Measurements from ENCODE around the gene C6orf15. TPM values are rescaled to one million over a fixed set of nuclear protein-coding genes. Genes with fewer than 3 reads are reported as not detected.

The C6orf15 gene
- total RNA-seq, 1 experiment from 2014 or later, result not detected

DNA sequence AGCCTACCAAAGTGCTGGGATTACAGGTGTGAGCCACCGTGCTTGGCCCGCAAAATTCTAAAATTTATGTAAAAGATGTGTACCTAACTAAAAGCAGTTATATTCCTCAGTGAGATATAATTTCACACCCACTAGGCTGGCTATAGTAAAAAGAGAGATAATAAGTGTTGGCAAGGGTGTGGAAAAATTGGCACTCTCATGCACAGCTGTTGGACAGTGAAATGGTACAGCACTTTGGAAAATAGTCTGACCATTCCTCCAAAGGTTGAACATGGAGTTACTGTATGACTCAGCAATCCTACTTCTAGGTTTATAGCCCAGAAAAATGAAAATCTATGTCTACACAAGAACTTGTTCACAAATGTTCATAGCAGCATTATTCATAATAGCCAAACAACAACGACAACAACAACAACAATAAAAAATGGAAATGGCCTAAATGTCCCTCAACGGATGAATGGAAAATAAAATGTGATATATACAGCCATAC lies 13.9 kb downstream of the C6orf15 start:
- H3K36me3 ChIP-seq (ENCODE audit: control insufficient read depth in 1 of 2, insufficient read depth in 2 of 2, low read length in 2 of 2), result no peaks in the 10 kb centered on the region
- intact Hi-C loops (cut with micrococcal nuclease), result no loop called here
- TF ChIP-seq SP1 (IDR thresholded peaks at IDR 0.05; ENCODE audit: low read depth), result no peak
- no peak for TF ChIP-seq ZNF274 (IDR thresholded peaks at IDR 0.05; ENCODE audit: low read depth, low read length)
- no peak for TF ChIP-seq EZH2phosphoT487 (IDR thresholded peaks at IDR 0.05; ENCODE audit: borderline replicate concordance)
- TF ChIP-seq, protein P1, sequence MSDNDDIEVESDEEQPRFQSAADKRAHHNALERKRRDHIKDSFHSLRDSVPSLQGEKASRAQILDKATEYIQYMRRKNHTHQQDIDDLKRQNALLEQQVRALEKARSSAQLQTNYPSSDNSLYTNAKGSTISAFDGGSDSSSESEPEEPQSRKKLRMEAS (IDR thresholded peaks at IDR 0.05), result no peak
- no peak for TF ChIP-seq SRF (IDR thresholded peaks at IDR 0.05; ENCODE audit: low read depth)
- no peak for TF ChIP-seq JUND (IDR thresholded peaks at IDR 0.05)
- no peak for TF ChIP-seq POLR2A (IDR thresholded peaks at IDR 0.05; ENCODE audit: borderline replicate concordance, extremely low read depth, insufficient read depth, insufficient read length)
- no peak for TF ChIP-seq ZFX (IDR thresholded peaks at IDR 0.05)
- TF ChIP-seq EZH2 (IDR thresholded peaks at IDR 0.05), result no peak
- TF ChIP-seq, protein P2, sequence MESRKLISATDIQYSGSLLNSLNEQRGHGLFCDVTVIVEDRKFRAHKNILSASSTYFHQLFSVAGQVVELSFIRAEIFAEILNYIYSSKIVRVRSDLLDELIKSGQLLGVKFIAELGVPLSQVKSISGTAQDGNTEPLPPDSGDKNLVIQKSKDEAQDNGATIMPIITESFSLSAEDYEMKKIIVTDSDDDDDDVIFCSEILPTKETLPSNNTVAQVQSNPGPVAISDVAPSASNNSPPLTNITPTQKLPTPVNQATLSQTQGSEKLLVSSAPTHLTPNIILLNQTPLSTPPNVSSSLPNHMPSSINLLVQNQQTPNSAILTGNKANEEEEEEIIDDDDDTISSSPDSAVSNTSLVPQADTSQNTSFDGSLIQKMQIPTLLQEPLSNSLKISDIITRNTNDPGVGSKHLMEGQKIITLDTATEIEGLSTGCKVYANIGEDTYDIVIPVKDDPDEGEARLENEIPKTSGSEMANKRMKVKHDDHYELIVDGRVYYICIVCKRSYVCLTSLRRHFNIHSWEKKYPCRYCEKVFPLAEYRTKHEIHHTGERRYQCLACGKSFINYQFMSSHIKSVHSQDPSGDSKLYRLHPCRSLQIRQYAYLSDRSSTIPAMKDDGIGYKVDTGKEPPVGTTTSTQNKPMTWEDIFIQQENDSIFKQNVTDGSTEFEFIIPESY (IDR thresholded peaks at IDR 0.05; ENCODE audit: extremely low read depth, insufficient replicate concordance, low read length), result no peak
- TF ChIP-seq, protein P3, sequence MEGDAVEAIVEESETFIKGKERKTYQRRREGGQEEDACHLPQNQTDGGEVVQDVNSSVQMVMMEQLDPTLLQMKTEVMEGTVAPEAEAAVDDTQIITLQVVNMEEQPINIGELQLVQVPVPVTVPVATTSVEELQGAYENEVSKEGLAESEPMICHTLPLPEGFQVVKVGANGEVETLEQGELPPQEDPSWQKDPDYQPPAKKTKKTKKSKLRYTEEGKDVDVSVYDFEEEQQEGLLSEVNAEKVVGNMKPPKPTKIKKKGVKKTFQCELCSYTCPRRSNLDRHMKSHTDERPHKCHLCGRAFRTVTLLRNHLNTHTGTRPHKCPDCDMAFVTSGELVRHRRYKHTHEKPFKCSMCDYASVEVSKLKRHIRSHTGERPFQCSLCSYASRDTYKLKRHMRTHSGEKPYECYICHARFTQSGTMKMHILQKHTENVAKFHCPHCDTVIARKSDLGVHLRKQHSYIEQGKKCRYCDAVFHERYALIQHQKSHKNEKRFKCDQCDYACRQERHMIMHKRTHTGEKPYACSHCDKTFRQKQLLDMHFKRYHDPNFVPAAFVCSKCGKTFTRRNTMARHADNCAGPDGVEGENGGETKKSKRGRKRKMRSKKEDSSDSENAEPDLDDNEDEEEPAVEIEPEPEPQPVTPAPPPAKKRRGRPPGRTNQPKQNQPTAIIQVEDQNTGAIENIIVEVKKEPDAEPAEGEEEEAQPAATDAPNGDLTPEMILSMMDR (IDR thresholded peaks at IDR 0.05 in 2 of 3, conservative IDR thresholded peaks at IDR 0.05 in 1 of 3; ENCODE audit: borderline replicate concordance in 1 of 3, insufficient read depth in 1 of 3, low read depth in 2 of 3, low read length in 2 of 3), result no peak
- no peak for TF ChIP-seq RAD21 (IDR thresholded peaks at IDR 0.05; ENCODE audit: low read depth)
- TF ChIP-seq CEBPB (IDR thresholded peaks at IDR 0.05; ENCODE audit: low read depth), result no peak
- no peak for TF ChIP-seq TCF7L2 (IDR thresholded peaks at IDR 0.05; ENCODE audit: borderline replicate concordance, extremely low read depth, insufficient read depth, insufficient read length)
- no peak for TF ChIP-seq POLR2AphosphoS5 (IDR thresholded peaks at IDR 0.05; ENCODE audit: low read depth, low read length)
- no peak for TF ChIP-seq ELF1 (IDR thresholded peaks at IDR 0.05; ENCODE audit: borderline replicate concordance, low read depth)
- TF ChIP-seq, protein P4, sequence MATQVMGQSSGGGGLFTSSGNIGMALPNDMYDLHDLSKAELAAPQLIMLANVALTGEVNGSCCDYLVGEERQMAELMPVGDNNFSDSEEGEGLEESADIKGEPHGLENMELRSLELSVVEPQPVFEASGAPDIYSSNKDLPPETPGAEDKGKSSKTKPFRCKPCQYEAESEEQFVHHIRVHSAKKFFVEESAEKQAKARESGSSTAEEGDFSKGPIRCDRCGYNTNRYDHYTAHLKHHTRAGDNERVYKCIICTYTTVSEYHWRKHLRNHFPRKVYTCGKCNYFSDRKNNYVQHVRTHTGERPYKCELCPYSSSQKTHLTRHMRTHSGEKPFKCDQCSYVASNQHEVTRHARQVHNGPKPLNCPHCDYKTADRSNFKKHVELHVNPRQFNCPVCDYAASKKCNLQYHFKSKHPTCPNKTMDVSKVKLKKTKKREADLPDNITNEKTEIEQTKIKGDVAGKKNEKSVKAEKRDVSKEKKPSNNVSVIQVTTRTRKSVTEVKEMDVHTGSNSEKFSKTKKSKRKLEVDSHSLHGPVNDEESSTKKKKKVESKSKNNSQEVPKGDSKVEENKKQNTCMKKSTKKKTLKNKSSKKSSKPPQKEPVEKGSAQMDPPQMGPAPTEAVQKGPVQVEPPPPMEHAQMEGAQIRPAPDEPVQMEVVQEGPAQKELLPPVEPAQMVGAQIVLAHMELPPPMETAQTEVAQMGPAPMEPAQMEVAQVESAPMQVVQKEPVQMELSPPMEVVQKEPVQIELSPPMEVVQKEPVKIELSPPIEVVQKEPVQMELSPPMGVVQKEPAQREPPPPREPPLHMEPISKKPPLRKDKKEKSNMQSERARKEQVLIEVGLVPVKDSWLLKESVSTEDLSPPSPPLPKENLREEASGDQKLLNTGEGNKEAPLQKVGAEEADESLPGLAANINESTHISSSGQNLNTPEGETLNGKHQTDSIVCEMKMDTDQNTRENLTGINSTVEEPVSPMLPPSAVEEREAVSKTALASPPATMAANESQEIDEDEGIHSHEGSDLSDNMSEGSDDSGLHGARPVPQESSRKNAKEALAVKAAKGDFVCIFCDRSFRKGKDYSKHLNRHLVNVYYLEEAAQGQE (IDR thresholded peaks at IDR 0.05; ENCODE audit: low read depth), result no peak
- H3K4me3 ChIP-seq (replicated peaks in 1 of 2; ENCODE audit: low read depth in 1 of 2, low read length in 2 of 2), result no peak overlapping the region
- ATAC-seq (no peak), DNase-seq (ENCODE audit: low read depth, low spot score) (no peak)
- H3K27me3 ChIP-seq (ENCODE audit: insufficient read depth, low read length), result no peaks in the 10 kb centered on the region
- ChIA-PET RAD21 (ENCODE audit: low non-redundant PET in 1 of 2, low total read pairs in 2 of 2, uncharacterized antibody in 2 of 2, unreplicated experiment in 2 of 2) (no interaction called here), POLR2A (no interaction called here), CTCF (interaction anchor here (0.8 kb wide), 1 partner anchor 11 kb away, joined by 3 read pairs; no protein-coding TSS in a partner anchor)
- H3K9ac ChIP-seq (ENCODE audit: low read length), result no peak overlapping the region
- H3K27ac ChIP-seq (ENCODE audit: low read depth, low read length), result no peak overlapping the region
- no peak overlapping the region for H3K4me2 ChIP-seq (ENCODE audit: low read length)
- no peaks in the 10 kb centered on the region for H4K20me1 ChIP-seq (ENCODE audit: insufficient read depth)
- peak overlapping the region; percentile 11 for H2AFZ ChIP-seq (ENCODE audit: low read depth, low read length, poor library complexity, severe bottlenecking)
- no peaks in the 10 kb centered on the region for H3K9me2 ChIP-seq (ENCODE audit: insufficient read depth)
- peaks cover 3 to 12% of the 10 kb centered on the region in 2 experiments; a peak in 3 of 4 replicates for H3K4me1 ChIP-seq (ENCODE audit: control insufficient read depth in 1 of 2, insufficient read depth in 2 of 2, low read length in 2 of 2)
- no peaks in the 10 kb centered on the region for H3K9me3 ChIP-seq (ENCODE audit: control insufficient read depth in 1 of 2, insufficient read depth in 1 of 2, low read depth in 1 of 2, low read length in 2 of 2)
- no peaks in the 10 kb centered on the region for H3K79me2 ChIP-seq (ENCODE audit: insufficient read depth, low read length)
- BruUV-seq (replicated peaks), result no TSS peak
